ENCODE data around the gene OSER1. TPM values are rescaled to one million over a fixed set of nuclear protein-coding genes. Genes with fewer than 3 reads are reported as not detected.

OSER1 gene
- total RNA-seq, 3 donors from 2014 or later (not counting 1 experiment from before 2014, with no cell fraction given) = 72.3 to 93.9 (median 78.3) TPM

GRCh38 chr20:44146272-44146671 is 64.3 kb downstream of the OSER1 start:
- no peak overlapping the region for H3K4me3 ChIP-seq (ENCODE audit: low read length)
- DNase-seq = no peak
- H3K4me1 ChIP-seq (ENCODE audit: control insufficient read depth, insufficient read depth, low read length) = no peaks in the 10 kb centered on the region
- no peaks in the 10 kb centered on the region for H3K27me3 ChIP-seq (ENCODE audit: control insufficient read depth, insufficient read depth, low read length)
- no peaks in the 10 kb centered on the region for H3K36me3 ChIP-seq (ENCODE audit: control insufficient read depth, insufficient read depth, low read length)
- Mint-ChIP-seq H3K36me3 (no peaks in the 10 kb centered on the region), H3K4me3 (no peak overlapping the region), H3K27me3 (ENCODE audit: low read depth in 2 of 2) (peaks cover 12 to 13% of the 10 kb centered on the region in 2 donors), H3K27ac (no peak overlapping the region), H3K4me1 (no peaks in the 10 kb centered on the region), H3K9me3 (no peaks in the 10 kb centered on the region)
- TF ChIP-seq CTCF (IDR thresholded peaks at IDR 0.05) = no peak
- H3K27ac ChIP-seq (ENCODE audit: low read length) = no peak overlapping the region
- ATAC-seq = no peak
- WGBS (ENCODE audit: insufficient coverage) = 66% methylated on average over 4 of the region's 4 CpGs
- H3K9me3 ChIP-seq (ENCODE audit: control insufficient read depth, insufficient read depth, low read length) = no peaks in the 10 kb centered on the region
- intact Hi-C loops (cut with micrococcal nuclease) = no loop called here

Other genes with a start within 250 kb of the OSER1 start
- gene JPH2, start 23.6 kb downstream of the OSER1 start, total RNA-seq = not detected
- not detected for gene GDAP1L1, start 36.5 kb upstream of the OSER1 start, total RNA-seq
- 1 to 10 TPM; 3.7 to 6.0 (median 3.9) TPM for gene FITM2, start 100.4 kb upstream of the OSER1 start, total RNA-seq
- not detected for gene R3HDML, start 126.3 kb upstream of the OSER1 start, total RNA-seq
- not detected for gene HNF4A, start 144.9 kb upstream of the OSER1 start, total RNA-seq